ENCODE results near the gene PLD1. TPM values are rescaled to one million over a fixed set of nuclear protein-coding genes. Genes with fewer than 3 reads are reported as not detected.

Gene PLD1
- total and polyA plus RNA-seq, 4 donors, result 4.9 to 31.5 (median 18.6) TPM

DNA sequence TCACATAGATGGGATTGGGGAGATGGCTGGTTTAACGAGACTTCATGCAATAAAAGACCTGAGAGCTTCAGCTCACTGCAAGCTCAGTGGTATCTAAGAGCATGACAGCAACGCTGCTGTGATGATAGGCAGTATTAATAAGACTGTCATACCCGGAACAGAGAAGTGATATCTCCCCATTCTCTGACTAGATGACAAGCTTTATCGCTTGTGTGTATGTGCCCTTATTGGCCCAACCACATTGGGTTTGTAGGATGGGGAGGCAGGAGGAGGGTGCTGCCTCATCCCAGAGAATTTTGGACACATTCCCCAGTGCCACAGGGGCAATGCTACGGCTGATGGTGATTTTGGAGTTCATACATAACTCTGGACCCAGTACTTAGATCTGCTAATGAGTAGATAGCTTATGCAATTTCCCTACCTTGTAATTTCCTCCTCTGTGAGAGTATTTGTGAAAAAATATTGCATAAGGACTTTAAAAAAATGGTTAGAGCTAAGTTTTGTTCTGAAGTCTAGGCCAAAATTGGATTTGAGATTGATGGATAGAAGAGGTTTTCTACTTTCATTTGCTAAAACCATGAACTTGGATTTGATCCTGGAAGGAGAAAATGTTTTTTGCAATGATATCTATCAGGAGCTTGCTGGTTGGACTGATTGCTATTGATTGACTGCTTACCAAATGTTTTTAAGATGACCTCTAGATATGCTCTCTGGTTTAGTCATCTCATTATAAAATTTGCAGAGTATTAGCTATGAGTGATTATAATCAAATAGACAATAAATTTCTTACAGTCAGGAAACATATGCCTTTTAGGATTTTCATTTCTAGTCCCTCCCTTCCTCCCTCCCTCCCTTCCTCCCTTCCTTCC, 18.9 kb upstream of the PLD1 start:
- DNase-seq (ENCODE audit: low spot score), result no peak
- no peaks in the 10 kb centered on the region for H3K9me3 ChIP-seq (ENCODE audit: control insufficient read depth in 4 of 4, low read length in 3 of 4)
- H3K27me3 ChIP-seq (ENCODE audit: control insufficient read depth in 4 of 4, insufficient read depth in 4 of 4, low read length in 3 of 4), result no peaks in the 10 kb centered on the region
- H3K9ac ChIP-seq (ENCODE audit: low read depth in 1 of 2, low read length in 2 of 2), result no peak overlapping the region
- WGBS, result 64% methylated on average over 5 of the region's 5 CpGs
- H3K27ac ChIP-seq (ENCODE audit: low read depth in 1 of 2, low read length in 2 of 2), result peak overlapping the region; percentile 70 to 71
- peaks cover 0 to 46% (median 20%) of the 10 kb centered on the region in 4 donors for H3K4me1 ChIP-seq (ENCODE audit: control insufficient read depth in 4 of 4, insufficient read depth in 4 of 4, low read length in 3 of 4)
- no peaks in the 10 kb centered on the region for H3K36me3 ChIP-seq (ENCODE audit: control insufficient read depth in 4 of 4, insufficient read depth in 3 of 4, low read depth in 1 of 4, low read length in 3 of 4)
- no peak overlapping the region for H3K4me3 ChIP-seq (ENCODE audit: low read depth in 1 of 3, low read length in 3 of 3)
- TF ChIP-seq FOXA2 (IDR thresholded peaks at IDR 0.05) (no peak), RXRA (IDR thresholded peaks at IDR 0.05) (peak in 1 of 2 donors; percentile 15), HNF4A (conservative IDR thresholded peaks at IDR 0.05) (peak in 1 of 2 donors; percentile 19)

DNA sequence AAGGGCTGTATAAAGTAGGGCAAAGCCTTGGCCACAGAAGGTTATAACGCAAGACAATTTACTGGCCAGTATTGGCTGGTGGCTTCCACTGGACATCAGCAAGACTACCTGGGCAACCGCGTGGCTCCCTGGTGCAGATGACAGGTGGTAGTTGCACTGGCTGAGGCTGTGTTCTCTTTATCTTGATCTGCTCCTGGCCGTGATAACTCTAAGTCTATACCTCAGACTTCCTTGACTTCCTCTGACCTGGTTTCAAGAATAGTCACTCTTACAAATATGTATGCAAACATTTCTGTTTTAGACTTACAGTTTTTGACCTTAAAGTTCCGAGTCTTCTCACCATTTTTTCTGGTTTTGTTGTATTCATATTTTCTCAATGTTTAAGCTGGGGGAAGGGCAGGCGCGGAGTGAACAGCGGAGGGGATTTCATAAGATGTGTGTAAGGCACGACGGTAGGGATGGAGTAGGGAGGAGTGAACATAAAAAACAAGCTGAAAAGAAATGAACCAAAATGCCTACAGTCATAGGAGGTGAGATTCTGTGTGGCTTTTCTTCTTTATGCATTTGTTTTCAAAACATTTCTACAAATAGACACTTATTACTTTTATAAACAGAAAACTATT, 17.7 kb upstream of the PLD1 start:
- H3K27me3 ChIP-seq (ENCODE audit: control insufficient read depth in 4 of 4, insufficient read depth in 4 of 4, low read length in 3 of 4), result no peaks in the 10 kb centered on the region
- TF ChIP-seq JUND (IDR thresholded peaks at IDR 0.05) (no peak), NR2F2 (IDR thresholded peaks at IDR 0.05) (no peak), RXRA (IDR thresholded peaks at IDR 0.05) (no peak), GABPA (IDR thresholded peaks at IDR 0.05 in 1 of 2, conservative IDR thresholded peaks at IDR 0.05 in 1 of 2) (no peak), HNF4A (conservative IDR thresholded peaks at IDR 0.05) (no peak), HNF4G (IDR thresholded peaks at IDR 0.05) (no peak), FOXA1 (IDR thresholded peaks at IDR 0.05) (no peak), SP1 (IDR thresholded peaks at IDR 0.05) (no peak), TAF1 (conservative IDR thresholded peaks at IDR 0.05) (no peak), YY1 (IDR thresholded peaks at IDR 0.05) (no peak), FOXA2 (IDR thresholded peaks at IDR 0.05) (no peak), EGR1 (IDR thresholded peaks at IDR 0.05; ENCODE audit: low read depth in 2 of 2) (no peak)
- TF ChIP-seq, protein P1, sequence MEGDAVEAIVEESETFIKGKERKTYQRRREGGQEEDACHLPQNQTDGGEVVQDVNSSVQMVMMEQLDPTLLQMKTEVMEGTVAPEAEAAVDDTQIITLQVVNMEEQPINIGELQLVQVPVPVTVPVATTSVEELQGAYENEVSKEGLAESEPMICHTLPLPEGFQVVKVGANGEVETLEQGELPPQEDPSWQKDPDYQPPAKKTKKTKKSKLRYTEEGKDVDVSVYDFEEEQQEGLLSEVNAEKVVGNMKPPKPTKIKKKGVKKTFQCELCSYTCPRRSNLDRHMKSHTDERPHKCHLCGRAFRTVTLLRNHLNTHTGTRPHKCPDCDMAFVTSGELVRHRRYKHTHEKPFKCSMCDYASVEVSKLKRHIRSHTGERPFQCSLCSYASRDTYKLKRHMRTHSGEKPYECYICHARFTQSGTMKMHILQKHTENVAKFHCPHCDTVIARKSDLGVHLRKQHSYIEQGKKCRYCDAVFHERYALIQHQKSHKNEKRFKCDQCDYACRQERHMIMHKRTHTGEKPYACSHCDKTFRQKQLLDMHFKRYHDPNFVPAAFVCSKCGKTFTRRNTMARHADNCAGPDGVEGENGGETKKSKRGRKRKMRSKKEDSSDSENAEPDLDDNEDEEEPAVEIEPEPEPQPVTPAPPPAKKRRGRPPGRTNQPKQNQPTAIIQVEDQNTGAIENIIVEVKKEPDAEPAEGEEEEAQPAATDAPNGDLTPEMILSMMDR (IDR thresholded peaks at IDR 0.05; ENCODE audit: low read depth, low read length, missing input control), result no peak
- TF ChIP-seq, protein P2, sequence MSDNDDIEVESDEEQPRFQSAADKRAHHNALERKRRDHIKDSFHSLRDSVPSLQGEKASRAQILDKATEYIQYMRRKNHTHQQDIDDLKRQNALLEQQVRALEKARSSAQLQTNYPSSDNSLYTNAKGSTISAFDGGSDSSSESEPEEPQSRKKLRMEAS (IDR thresholded peaks at IDR 0.05), result no peak
- TF ChIP-seq, protein P3, sequence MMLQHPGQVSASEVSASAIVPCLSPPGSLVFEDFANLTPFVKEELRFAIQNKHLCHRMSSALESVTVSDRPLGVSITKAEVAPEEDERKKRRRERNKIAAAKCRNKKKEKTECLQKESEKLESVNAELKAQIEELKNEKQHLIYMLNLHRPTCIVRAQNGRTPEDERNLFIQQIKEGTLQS (IDR thresholded peaks at IDR 0.05), result no peak
- TF ChIP-seq, protein P4, sequence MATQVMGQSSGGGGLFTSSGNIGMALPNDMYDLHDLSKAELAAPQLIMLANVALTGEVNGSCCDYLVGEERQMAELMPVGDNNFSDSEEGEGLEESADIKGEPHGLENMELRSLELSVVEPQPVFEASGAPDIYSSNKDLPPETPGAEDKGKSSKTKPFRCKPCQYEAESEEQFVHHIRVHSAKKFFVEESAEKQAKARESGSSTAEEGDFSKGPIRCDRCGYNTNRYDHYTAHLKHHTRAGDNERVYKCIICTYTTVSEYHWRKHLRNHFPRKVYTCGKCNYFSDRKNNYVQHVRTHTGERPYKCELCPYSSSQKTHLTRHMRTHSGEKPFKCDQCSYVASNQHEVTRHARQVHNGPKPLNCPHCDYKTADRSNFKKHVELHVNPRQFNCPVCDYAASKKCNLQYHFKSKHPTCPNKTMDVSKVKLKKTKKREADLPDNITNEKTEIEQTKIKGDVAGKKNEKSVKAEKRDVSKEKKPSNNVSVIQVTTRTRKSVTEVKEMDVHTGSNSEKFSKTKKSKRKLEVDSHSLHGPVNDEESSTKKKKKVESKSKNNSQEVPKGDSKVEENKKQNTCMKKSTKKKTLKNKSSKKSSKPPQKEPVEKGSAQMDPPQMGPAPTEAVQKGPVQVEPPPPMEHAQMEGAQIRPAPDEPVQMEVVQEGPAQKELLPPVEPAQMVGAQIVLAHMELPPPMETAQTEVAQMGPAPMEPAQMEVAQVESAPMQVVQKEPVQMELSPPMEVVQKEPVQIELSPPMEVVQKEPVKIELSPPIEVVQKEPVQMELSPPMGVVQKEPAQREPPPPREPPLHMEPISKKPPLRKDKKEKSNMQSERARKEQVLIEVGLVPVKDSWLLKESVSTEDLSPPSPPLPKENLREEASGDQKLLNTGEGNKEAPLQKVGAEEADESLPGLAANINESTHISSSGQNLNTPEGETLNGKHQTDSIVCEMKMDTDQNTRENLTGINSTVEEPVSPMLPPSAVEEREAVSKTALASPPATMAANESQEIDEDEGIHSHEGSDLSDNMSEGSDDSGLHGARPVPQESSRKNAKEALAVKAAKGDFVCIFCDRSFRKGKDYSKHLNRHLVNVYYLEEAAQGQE (IDR thresholded peaks at IDR 0.05), result no peak
- no peak overlapping the region for H3K4me3 ChIP-seq (ENCODE audit: low read depth in 1 of 3, low read length in 3 of 3)
- peaks cover 0 to 34% (median 9%) of the 10 kb centered on the region in 4 donors for H3K4me1 ChIP-seq (ENCODE audit: control insufficient read depth in 4 of 4, insufficient read depth in 4 of 4, low read length in 3 of 4)
- H3K9me3 ChIP-seq (ENCODE audit: control insufficient read depth in 4 of 4, low read length in 3 of 4), result no peaks in the 10 kb centered on the region
- H3K9ac ChIP-seq (ENCODE audit: low read depth in 1 of 2, low read length in 2 of 2), result no peak overlapping the region
- H3K36me3 ChIP-seq (ENCODE audit: control insufficient read depth in 4 of 4, insufficient read depth in 3 of 4, low read depth in 1 of 4, low read length in 3 of 4), result no peaks in the 10 kb centered on the region
- no peak overlapping the region for H3K27ac ChIP-seq (ENCODE audit: low read depth in 1 of 2, low read length in 2 of 2)
- 87% methylated on average over 10 of the region's 10 CpGs for WGBS
- no peak for DNase-seq (ENCODE audit: low spot score)
